HepG2 (cell line): ENCODE data around the gene GRB10. TPM values are rescaled to one million over a fixed set of nuclear protein-coding genes. Genes with fewer than 3 reads are reported as not detected.
"Not testable (repeated sequence)": the region's sequence is repeated elsewhere in the genome, so short reads cannot be mapped to it uniquely, and the experiment has no call there.

Source experiments
- ATAC-seq: fragments of 200-7000 bp; cut with Tn5 transposase; 3 replicates; pipeline ENCODE4 v1.9.1; 2020; ENCODE audit warnings: mild to moderate bottlenecking, moderate library complexity
- BruUV-seq: library from RNA; stranded (reverse); fragments of 400-500 nt; replicated peaks from 2 replicates; lab custom pipeline; 2021; lab: Mats Ljungman, UMichigan
- CTCF ChIA-PET: fragments of 300-600 bp; formaldehyde crosslinking; extraction: SDS; loops from one replicate; lab custom pipeline; 2021; ENCODE audit warnings: low total read pairs, inconsistent platforms, low intra/inter-chr PET ratio; lab: Yijun Ruan, JAX
- POLR2A ChIA-PET: fragments of 350-600 bp; sonication (Branson Sonifier 250); formaldehyde crosslinking; loops from one replicate; lab custom pipeline; 2020; ENCODE audit warnings: antibody characterized with exemption, inconsistent platforms; lab: Yijun Ruan, JAX
- DNase-seq: peaks from one replicate; pipeline ENCODE4 v3.0.0-alpha.2; 2015; ENCODE audit warnings: low spot score
- FAIRE-seq: peaks from 3 replicates; lab custom pipeline; 2011; peaks lifted over from hg19 to GRCh38; lab: Jason Lieb, UNC
- H2AFZ ChIP-seq: one replicate; pipeline ENCODE4 v1.6.1; 2011; ENCODE audit warnings: low read length, inconsistent platforms
- H3K27ac ChIP-seq: fragments of 300-600 bp; 3 replicates; pipeline ENCODE4 v1.8.0; 2011; ENCODE audit warnings: mixed run types, mild to moderate bottlenecking, mixed read lengths, low read length, inconsistent platforms; ENCODE audit not compliant: insufficient read depth; ENCODE audit errors: extremely low read length
- H3K27me3 ChIP-seq, 2 experiments: fragments of 200-600 bp in 1 of 2; 2 replicates in 1 of 2; 3 replicates in 1 of 2; pipeline versions ENCODE4 v1.6.0 to v1.8.0; 2011; ENCODE audit warnings: low read length in 2 of 2, mild to moderate bottlenecking in 2 of 2, moderate library complexity in 2 of 2, inconsistent platforms in 1 of 2; ENCODE audit not compliant: insufficient read depth in 2 of 2, control insufficient read depth in 1 of 2
- H3K36me3 ChIP-seq, 2 experiments: fragments of 200-600 bp in 1 of 2; replicated peaks in 1 of 2; 2 replicates in 1 of 2; 3 replicates in 1 of 2; pipeline versions ENCODE4 v1.5.1 to v1.8.0; 2011; ENCODE audit warnings: low read length in 2 of 2, inconsistent platforms in 1 of 2; ENCODE audit not compliant: insufficient read depth in 2 of 2, control insufficient read depth in 1 of 2
- H3K4me1 ChIP-seq: 2 replicates; pipeline ENCODE4 v1.5.1; 2012; ENCODE audit warnings: low read length, inconsistent platforms; ENCODE audit not compliant: insufficient read depth
- H3K4me2 ChIP-seq: 2 replicates; pipeline ENCODE4 v1.6.0; 2011; ENCODE audit warnings: low read depth, low read length, inconsistent platforms
- H3K4me3 ChIP-seq, 3 experiments: fragments of 200-600 bp in 1 of 3; sonication (generic), shearing (Covaris generic) in 1 of 3; replicated peaks in 1 of 3; 2 replicates each; pipeline ENCODE4 v1.5.1; 2011 to 2016; ENCODE audit warnings: low read length in 3 of 3, inconsistent platforms in 2 of 3, low read depth in 2 of 3, mild to moderate bottlenecking in 2 of 3, control low read depth in 1 of 3, mixed read lengths in 1 of 3; ENCODE audit not compliant: insufficient read depth in 1 of 3
- H3K79me2 ChIP-seq: one replicate; pipeline ENCODE4 v1.6.1; 2011; ENCODE audit warnings: low read length, inconsistent platforms; ENCODE audit not compliant: insufficient read depth
- H3K9ac ChIP-seq: 2 replicates; pipeline ENCODE4 v1.6.0; 2011; ENCODE audit warnings: mild to moderate bottlenecking, low read depth, low read length, inconsistent platforms; ENCODE audit not compliant: insufficient read depth
- H3K9me3 ChIP-seq: 2 replicates; pipeline ENCODE4 v1.5.1; 2012; ENCODE audit warnings: mild to moderate bottlenecking, low read length
- H4K20me1 ChIP-seq: 2 replicates; pipeline ENCODE4 v1.6.0; 2011; ENCODE audit warnings: inconsistent platforms, mild to moderate bottlenecking, low read length, moderate library complexity; ENCODE audit not compliant: insufficient read depth
- ATF7-NPFF ChIP-seq: sonication (generic); formaldehyde crosslinking; IDR thresholded peaks from 2 replicates; pipeline ENCODE4 v1.8.1; 2023; ENCODE audit warnings: mild to moderate bottlenecking, low read depth, missing genetic modification reagents, moderate library complexity
- CHD4 ChIP-seq: fragments of 200-600 bp; sonication (generic); IDR thresholded peaks from 2 replicates; pipeline ENCODE4 v1.7.0; 2017; ENCODE audit warnings: mild to moderate bottlenecking, low read length, borderline replicate concordance
- FOXA3 ChIP-seq: IDR thresholded peaks from 2 replicates; pipeline ENCODE4 v1.6.1; 2016; ENCODE audit warnings: missing genetic modification reagents, missing compliant biosample characterization
- ZBTB4 ChIP-seq: sonication (generic); formaldehyde crosslinking; IDR thresholded peaks from 2 replicates; pipeline ENCODE4 v1.4.0; 2020; ENCODE audit warnings: missing genetic modification reagents, mild to moderate bottlenecking, borderline replicate concordance
- ZNF143 ChIP-seq: sonication (generic); formaldehyde crosslinking; IDR thresholded peaks from 2 replicates; pipeline ENCODE4 v1.4.0; 2020; ENCODE audit warnings: missing genetic modification reagents
- ZNF326 ChIP-seq: sonication (generic); formaldehyde crosslinking; IDR thresholded peaks from 2 replicates; pipeline ENCODE4 v1.4.0; 2020; ENCODE audit warnings: missing genetic modification reagents, borderline replicate concordance
- ZNF543 ChIP-seq: sonication (generic); formaldehyde crosslinking; IDR thresholded peaks from 2 replicates; pipeline ENCODE4 v1.4.0; 2020; ENCODE audit warnings: mild to moderate bottlenecking, missing genetic modification reagents
- WGBS: methylation state at CpG from one replicate; pipeline ENCODE4 v1.1.6; 2017; ENCODE audit warnings: low lambda C conversion rate; 5-methylcytosine and 5-hydroxymethylcytosine counted together
- in situ Hi-C: cut with HindIII; loops from 2 replicates; pipeline ENCODE4 v1.10.0; 2017; ENCODE audit warnings: low pct_unique_long_range_greater_than_20kb; ENCODE audit not compliant: extremely low pct_ligation_motif_present
- intact Hi-C: fragments of 100-400 bp; cut with micrococcal nuclease; formaldehyde crosslinking; loops from one replicate; pipeline ENCODE4 v1.10.0; 2022; ENCODE audit not compliant: unreplicated experiment
- polyA plus RNA-seq, 8 experiments: library from polyadenylated mRNA; depleted of rRNA in 3 of 8; stranded (reverse) in 7 of 8; unstranded in 1 of 8; fragments of >200 nt; fragmentation: Illumina TruSeq in 4 of 8; extraction: Trizol in 4 of 8; gene quantifications; 2 replicates each; pipeline versions ENCODE4 v1.2.1 to v1.2.3, GENCODE V29; 2011 to 2016; ENCODE audit warnings: low read depth in 4 of 8, missing spikeins in 1 of 8, mixed read lengths in 1 of 8; ENCODE audit not compliant: insufficient read depth in 1 of 8
- total RNA-seq, 5 experiments: library from RNA; depleted of rRNA; stranded (reverse); fragments of >200 nt; fragmentation: Illumina TruSeq; extraction: Trizol; gene quantifications; 2 replicates each; pipeline ENCODE4 v1.2.3, GENCODE V29; 2016; ENCODE audit warnings: low read depth in 1 of 5

GRB10 gene
- total and polyA plus RNA-seq, 2 of the 13 experiments (the other 11 are each of a cell fraction or from before 2014, with no cell fraction given) = 4.0 to 6.8 TPM

DNA sequence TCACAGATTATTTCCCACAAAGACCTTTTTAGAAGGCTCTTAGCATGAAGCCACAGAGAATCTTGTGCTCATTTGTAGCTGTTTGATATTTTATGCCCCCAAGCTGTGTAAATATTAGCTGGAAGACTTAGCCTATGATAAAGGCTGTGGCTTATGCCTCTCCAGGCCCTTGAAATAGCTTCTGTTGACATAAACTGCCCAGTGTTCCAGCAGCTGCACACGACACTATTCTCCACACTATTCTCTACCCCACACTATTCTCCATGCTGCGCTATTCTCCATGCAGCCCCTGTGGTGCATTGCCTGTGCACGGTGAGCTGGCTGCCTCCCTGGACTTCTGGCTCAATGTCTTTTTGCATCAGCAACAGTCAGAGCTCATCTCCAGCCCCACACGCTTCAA lies 230.6 kb downstream of the GRB10 start (continued):
- TF ChIP-seq ZBTB4 (CRISPR knock-in tag) (no peak), ATF7-NPFF (no peak), ZNF543 (CRISPR knock-in tag) (no peak), ZNF143 (CRISPR knock-in tag) (no peak), ZNF326 (CRISPR knock-in tag) (no peak), CHD4 (no peak), FOXA3 (CRISPR knock-in tag) (no peak)

- H3K27me3 ChIP-seq, H3K27ac ChIP-seq, intact Hi-C loops, H3K4me2 ChIP-seq, FAIRE-seq, ATAC-seq, H3K9me3 ChIP-seq, CTCF ChIA-PET, H2AFZ ChIP-seq, H3K9ac ChIP-seq, DNase-seq, H3K4me1 ChIP-seq, BruUV-seq, H4K20me1 ChIP-seq, H3K4me3 ChIP-seq, H3K79me2 ChIP-seq, in situ Hi-C loops: not testable (repeated sequence)
- POLR2A ChIA-PET = interaction anchor here (1.0 kb wide), 1 partner anchor 17 kb away, joined by 3 read pairs; no protein-coding TSS in a partner anchor
- 98% methylated on average over 4 of the region's 4 CpGs for WGBS
- peaks cover 20 to 34% of the 10 kb centered on the region in 2 experiments; a peak in 4 of 5 replicates for H3K36me3 ChIP-seq
Measured at GRCh38 chr7:50545613-50546012, 237.1 kb downstream of the GRB10 start.
